LNCaP clone FGC (cell line): ENCODE results near the gene AGMAT.

Source experiments
- DNase-seq: peaks from one replicate; pipeline ENCODE4 v3.0.0-alpha.2; 2011; ENCODE audit warnings: low read depth
- H3K4me3 ChIP-seq: 2 replicates; pipeline ENCODE4 v1.5.1; 2011; ENCODE audit warnings: mild to moderate bottlenecking, low read depth, low read length, control low read depth
- CTCF ChIP-seq: IDR thresholded peaks from 2 replicates; pipeline ENCODE4 v1.5.1; 2012; ENCODE audit warnings: mild to moderate bottlenecking; ENCODE audit not compliant: control insufficient read depth, insufficient read depth; ENCODE audit errors: extremely low read depth

AGMAT gene

GRCh38 chr1:15523104-15524020, 61.5 kb downstream of the AGMAT start:
- no peak for TF ChIP-seq CTCF
- H3K4me3 ChIP-seq: peak overlapping the region; percentile 69
- DNase-seq: no peak

GRCh38 chr1:15522551-15522950, 62.3 kb downstream of the AGMAT start:
- TF ChIP-seq CTCF: no peak
- H3K4me3 ChIP-seq: no peak overlapping the region
- DNase-seq: no peak
